ENCODE data around the gene KLHDC3. TPM values are rescaled to one million over a fixed set of nuclear protein-coding genes. Genes with fewer than 3 reads are reported as not detected.

KLHDC3 gene
- total RNA-seq, 1 donor from 2014 or later, result 154 TPM

- no peak for DNase-seq (ENCODE audit: low spot score)
- H3K9me3 Mint-ChIP-seq (ENCODE audit: unreplicated experiment), result no peaks in the 10 kb centered on the region
Observed at GRCh38 chr6:43011207-43011606, 2.8 kb upstream of the KLHDC3 start.

GRCh38 chr6:43012364-43012763, 1.7 kb upstream of the KLHDC3 start:
- H3K27me3 Mint-ChIP-seq (ENCODE audit: unreplicated experiment), result peaks cover 9% of the 10 kb centered on the region
- no peak for DNase-seq (ENCODE audit: low spot score)
- H3K4me3 Mint-ChIP-seq (ENCODE audit: unreplicated experiment), result peak overlapping the region; percentile 94
- H3K4me1 Mint-ChIP-seq (ENCODE audit: unreplicated experiment), result peaks cover 55% of the 10 kb centered on the region
- peak overlapping the region; percentile 46 for H3K27ac Mint-ChIP-seq (ENCODE audit: unreplicated experiment)
- TF ChIP-seq CTCF (IDR thresholded peaks at IDR 0.05; ENCODE audit: unreplicated experiment), result no peak
- H3K36me3 Mint-ChIP-seq (ENCODE audit: low read depth, unreplicated experiment), result peaks cover 50% of the 10 kb centered on the region
- H3K9me3 Mint-ChIP-seq (ENCODE audit: unreplicated experiment), result no peaks in the 10 kb centered on the region

More at GRCh38 chr6:43011207-43011606, 2.8 kb upstream of the KLHDC3 start:
- peaks cover 53% of the 10 kb centered on the region for H3K36me3 Mint-ChIP-seq (ENCODE audit: low read depth, unreplicated experiment)
- peak overlapping the region; percentile 27 for H3K4me3 Mint-ChIP-seq (ENCODE audit: unreplicated experiment)
- H3K27ac Mint-ChIP-seq (ENCODE audit: unreplicated experiment), result no peak overlapping the region
- peaks cover 44% of the 10 kb centered on the region for H3K4me1 Mint-ChIP-seq (ENCODE audit: unreplicated experiment)
- TF ChIP-seq CTCF (IDR thresholded peaks at IDR 0.05; ENCODE audit: unreplicated experiment), result no peak
- H3K27me3 Mint-ChIP-seq (ENCODE audit: unreplicated experiment), result peaks cover 9% of the 10 kb centered on the region

- peaks cover 64% of the 10 kb centered on the region for H3K4me1 Mint-ChIP-seq (ENCODE audit: unreplicated experiment)
- peaks cover 14% of the 10 kb centered on the region for H3K27me3 Mint-ChIP-seq (ENCODE audit: unreplicated experiment)
- H3K4me3 Mint-ChIP-seq (ENCODE audit: unreplicated experiment), result peak overlapping the region; percentile 94
- no peak for TF ChIP-seq CTCF (IDR thresholded peaks at IDR 0.05; ENCODE audit: unreplicated experiment)
- H3K9me3 Mint-ChIP-seq (ENCODE audit: unreplicated experiment), result no peaks in the 10 kb centered on the region
- H3K27ac Mint-ChIP-seq (ENCODE audit: unreplicated experiment), result peak overlapping the region; percentile 72
- peaks cover 45% of the 10 kb centered on the region for H3K36me3 Mint-ChIP-seq (ENCODE audit: low read depth, unreplicated experiment)
- DNase-seq (ENCODE audit: low spot score), result no peak
Observed at GRCh38 chr6:43013097-43013842, 779 bp upstream of the KLHDC3 start.

- Mint-ChIP-seq H3K36me3 (ENCODE audit: low read depth, unreplicated experiment) (peaks cover 46% of the 10 kb centered on the region), H3K9me3 (ENCODE audit: unreplicated experiment) (no peaks in the 10 kb centered on the region), H3K4me3 (ENCODE audit: unreplicated experiment) (peak overlapping the region; percentile 94), H3K27me3 (ENCODE audit: unreplicated experiment) (peaks cover 17% of the 10 kb centered on the region), H3K27ac (ENCODE audit: unreplicated experiment) (peak overlapping the region; percentile 88), H3K4me1 (ENCODE audit: unreplicated experiment) (peaks cover 74% of the 10 kb centered on the region)
- no peak for DNase-seq (ENCODE audit: low spot score)
- TF ChIP-seq CTCF (IDR thresholded peaks at IDR 0.05; ENCODE audit: unreplicated experiment), result no peak
Observed at GRCh38 chr6:43014434-43014909, 423 bp downstream of the KLHDC3 start.
